Hematopoietic multipotent progenitor cell treated with erythropoietin and hydrocortisone succinate and interleukin-3 and kit ligand, for 6 days (in vitro differentiated cells): Measurements from ENCODE around the gene CFAP74.
"Not testable (repeated sequence)": the region's sequence is repeated elsewhere in the genome, so short reads cannot be mapped to it uniquely, and the experiment has no call there.

Experiments
- DNase-seq: peaks from one replicate; pipeline ENCODE4 v3.0.0-alpha.2; 2015

The CFAP74 gene

DNA sequence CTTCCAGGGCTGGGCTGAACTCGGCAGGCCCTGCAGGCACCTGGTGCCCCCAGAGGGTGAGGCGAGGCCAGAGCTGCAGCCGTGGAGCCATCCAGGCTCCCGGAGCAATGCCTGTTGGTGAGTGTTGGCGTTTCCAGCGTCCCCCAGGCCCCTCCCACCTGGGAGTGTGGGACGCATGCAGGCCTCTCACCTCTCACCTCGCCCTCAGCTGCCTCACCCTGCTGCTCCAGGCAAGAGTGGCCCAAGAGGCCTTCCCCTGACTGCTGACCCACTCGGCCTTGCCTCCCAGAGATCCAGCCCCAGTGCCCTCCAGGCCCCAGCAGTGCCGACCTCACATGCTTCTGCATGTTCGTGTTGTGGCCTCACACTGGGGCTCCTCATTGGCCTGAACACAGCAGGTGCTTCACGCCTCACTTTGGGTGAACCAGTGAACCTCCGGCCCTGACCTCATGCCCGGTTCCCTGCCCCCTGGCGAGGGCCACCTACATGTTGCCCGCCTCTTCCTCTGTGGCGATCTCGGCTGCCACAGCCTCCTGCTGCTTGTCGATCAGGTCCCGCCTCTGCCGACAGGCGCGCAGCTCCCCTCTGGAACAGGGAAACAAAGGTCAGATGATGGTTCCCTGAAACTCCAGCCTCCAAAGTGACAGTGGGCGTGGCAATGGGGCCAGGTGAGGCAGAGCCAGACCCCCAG is 17.0 kb downstream of the CFAP74 start:
- DNase-seq, result no peak

DNA sequence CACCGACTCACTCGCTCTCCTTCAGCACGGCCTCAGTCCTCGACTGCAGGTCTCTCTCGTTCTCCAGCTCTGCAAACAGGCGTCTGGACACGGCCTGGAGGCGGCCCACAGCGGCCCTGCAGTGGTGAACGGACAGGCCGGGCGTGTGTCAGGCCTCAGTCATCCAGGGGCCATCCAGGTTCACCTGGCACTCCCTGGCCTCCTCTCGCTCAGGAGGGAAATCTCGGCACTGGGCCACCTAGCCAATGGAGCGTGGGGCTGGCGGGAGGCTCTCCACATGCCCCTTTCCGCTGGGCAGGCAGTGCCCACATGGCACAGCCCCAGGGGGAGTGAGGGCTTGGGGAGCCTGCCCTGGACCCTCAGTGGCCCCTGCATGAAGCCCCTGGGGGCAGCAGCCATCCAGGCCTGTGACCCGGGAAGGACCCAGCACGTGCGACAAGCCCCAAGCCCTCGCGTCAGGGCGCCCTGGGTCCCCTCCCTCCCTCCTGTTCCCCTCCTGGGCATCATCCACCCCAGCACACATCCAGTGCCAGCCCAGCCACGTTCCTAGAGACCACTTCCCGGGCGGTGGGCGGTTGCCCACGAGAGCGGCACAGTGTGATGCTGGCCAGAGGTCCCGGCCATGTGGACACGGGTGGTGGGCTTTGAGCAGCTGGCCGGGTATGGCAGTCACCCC is 18.1 kb downstream of the CFAP74 start:
- no peak for DNase-seq

GRCh38 chr1:1984560-1985070 is 19.0 kb downstream of the CFAP74 start:
- DNase-seq, result no peak

DNA sequence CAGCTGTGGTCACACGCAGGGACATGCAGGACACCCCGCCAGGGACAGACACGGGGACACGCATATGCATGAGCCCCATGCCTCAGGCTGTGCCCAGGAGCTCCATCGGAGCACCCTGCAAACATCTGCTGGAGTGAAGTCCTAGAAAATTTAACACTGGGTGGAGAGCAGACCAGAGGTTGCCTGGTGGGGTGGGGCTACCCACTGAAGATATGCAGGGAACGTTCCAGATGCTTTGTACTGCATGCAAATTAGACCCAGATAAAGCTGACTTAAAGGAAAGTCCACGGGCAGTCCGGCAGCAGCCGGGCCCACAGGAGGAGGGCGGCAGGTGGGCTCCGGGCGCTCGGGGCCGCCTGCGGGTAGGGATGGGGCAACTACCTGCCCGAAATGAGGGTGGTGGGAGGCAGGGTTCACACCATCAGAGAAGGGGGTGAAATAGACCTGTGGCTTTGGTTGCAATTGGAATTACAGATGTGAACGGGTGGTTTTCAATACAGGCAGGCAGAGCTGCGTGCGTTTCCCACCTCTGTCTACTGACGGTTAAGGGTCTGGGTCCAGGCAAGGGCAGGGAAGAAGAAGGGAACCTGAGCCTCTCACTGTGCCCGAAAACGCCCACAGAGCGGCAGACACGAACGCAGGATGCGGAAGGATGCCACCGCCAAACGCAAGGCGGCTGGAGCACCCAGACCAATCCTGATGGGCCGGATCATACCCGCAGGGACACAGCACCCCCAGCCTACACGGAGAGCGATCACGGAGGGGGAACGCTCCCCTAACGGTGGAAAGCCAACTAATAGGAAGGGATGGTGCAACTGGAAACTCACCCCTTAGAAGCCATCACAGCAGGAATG is 21.0 kb downstream of the CFAP74 start:
- no peak for DNase-seq

GRCh38 chr1:1981631-1982327 is 21.8 kb downstream of the CFAP74 start:
- not testable (repeated sequence) for DNase-seq

- no peak for DNase-seq
These were observed 22.5 kb downstream of the CFAP74 start for GRCh38 chr1:1981142-1981500.

- no peak for DNase-seq
These were observed 23.0 kb downstream of the CFAP74 start for GRCh38 chr1:1980467-1981141.

DNA sequence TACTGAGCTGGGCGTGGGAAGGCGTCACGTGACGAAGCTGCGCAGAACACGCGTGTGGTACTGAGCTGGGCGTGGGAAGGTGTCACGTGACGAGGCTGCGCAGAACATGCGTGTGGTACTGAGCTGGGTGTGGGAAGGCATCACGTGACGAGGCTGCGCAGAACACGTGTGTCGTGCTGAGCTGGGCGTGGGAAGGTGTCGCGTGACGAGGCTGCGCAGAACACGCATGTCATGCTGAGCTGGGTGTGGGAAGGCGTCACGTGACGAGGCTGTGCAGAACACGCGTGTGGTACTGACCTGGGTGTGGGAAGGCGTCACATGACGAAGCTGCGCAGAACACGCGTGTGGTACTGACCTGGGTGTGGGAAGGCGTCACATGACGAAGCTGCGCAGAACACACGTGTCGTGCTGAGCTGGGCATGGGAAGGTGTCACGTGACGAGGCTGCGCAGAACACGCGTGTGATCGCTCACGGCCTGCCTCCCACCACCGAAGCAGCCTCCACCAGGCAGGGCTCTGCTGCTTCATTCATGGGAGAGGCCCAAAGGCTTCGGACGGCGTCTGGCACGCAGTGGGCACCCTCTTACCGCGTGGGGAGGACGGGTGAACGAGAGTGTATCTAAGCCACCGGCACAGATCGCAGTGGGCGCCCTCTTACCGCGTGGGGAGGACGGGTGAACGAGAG is 24.0 kb downstream of the CFAP74 start:
- DNase-seq, result no peak

DNA sequence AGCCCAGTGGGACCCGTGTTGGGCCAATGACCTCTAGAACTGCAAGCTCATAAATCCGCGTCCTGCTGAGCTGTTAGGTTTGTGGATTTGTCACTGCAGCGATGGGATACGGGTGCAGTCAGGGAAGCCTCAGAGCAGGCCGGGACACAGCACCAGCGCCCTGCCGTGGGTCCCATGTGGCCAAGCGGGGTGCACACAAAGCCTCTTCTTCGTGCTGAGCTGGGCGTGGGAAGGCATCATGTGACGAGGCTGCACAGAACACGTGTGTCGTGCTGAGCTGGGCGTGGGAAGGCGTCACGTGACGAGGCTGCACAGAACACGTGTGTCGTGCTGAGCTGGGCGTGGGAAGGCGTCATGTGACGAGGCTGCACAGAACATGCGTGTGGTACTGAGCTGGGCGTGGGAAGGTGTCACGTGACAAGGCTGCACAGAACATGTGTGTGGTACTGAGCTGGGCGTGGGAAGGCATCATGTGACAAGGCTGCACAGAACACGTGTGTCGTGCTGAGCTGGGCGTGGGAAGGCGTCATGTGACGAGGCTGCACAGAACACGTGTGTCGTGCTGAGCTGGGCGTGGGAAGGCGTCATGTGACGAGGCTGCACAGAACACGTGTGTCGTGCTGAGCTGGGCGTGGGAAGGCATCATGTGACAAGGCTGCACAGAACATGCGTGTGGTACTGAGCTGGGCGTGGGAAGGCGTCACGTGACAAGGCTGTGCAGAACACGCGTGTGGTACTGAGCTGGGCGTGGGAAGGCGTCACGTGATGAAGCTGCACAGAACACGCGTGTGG is 24.7 kb downstream of the CFAP74 start:
- DNase-seq, result not testable (repeated sequence)

- no peak for DNase-seq
These were observed 25.5 kb downstream of the CFAP74 start for GRCh38 chr1:1978108-1978507.

DNA sequence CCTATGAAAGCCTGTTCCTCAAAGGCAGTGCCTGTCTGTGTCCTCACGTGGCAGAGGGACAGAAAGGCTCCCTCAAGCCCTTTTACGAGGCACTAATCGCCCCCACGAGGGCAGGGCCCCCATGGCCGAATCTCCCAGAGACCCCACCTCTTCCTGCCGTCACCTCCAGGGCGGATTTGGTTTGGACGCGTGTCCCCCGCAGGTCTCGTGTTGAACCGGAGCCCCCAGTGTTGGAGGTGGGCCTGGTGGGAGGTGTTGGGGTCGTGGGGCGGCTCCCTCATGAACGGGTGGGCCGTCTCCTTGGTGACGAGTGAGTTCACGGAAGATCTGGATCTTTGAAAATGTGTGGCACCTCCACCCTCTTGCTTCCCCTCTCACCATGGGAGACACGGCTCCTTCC is 27.6 kb downstream of the CFAP74 start:
- DNase-seq, result no peak

GRCh38 chr1:1975535-1975934 is 28.1 kb downstream of the CFAP74 start:
- DNase-seq, result no peak

DNA sequence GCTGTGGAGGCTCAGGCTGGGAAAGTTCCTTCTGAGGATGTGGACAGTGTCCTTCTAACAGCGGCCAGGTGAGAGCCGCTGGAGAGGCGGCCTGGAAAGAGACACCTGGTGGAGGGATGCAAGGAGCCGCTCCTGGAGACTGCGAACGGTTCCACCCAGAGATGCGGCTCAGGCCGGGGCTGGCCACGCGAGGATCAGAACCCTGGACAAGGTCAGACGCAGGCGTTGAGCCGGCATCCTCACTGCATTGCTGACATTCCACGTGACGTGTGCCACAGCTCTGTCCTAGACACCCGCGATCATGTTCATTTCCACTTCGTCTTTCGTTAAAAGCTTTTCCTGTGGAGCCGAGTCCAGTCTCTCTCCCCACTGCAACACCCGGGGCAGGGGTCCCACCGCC is 28.8 kb downstream of the CFAP74 start:
- no peak for DNase-seq

DNA sequence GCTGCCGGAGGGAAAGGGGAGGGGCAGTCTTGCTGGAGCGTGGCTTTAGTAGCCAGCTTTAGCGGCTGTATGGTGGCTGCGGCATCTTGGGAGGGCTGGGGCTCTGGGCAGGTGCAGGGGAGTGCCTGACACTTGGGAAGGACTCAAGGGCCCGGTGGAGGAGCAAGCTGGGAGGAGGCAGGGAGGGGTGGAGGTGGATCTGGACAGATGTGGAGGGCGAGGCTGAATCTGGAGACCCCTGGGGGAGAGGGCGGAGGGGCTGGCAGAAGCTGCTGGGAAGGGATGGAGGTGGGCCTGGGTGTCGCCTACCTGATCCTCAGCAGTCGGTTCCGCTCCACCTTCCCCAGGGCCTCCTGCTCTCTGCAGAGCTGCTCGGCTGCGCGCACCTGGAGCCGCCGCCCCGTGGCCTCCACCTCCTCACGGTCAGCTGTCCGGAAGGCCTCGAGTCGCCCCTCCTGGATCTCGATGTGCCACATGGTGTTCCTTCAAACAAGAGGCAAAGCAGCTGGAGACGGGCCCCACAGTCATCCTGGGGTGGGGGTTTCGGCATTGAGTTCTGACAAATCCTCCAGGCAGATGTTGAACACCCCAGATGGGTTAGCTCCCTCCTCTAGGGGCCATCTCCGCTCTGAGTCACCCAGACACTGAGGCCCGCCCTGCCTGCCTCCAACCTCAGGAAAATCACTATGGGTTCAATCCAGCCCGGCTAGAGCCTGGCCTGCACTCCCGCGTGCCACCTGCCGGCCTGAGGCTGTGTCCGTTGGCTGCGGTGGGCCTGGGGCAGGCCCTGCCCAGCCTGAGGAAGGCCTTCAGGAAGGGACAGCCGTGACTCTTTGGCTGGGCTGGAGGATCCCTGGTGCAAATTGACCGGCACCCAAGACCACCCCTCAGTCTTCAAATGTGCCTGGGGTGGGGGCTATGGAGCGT is 29.6 kb downstream of the CFAP74 start:
- DNase-seq, result no peak

- no peak for DNase-seq
These were observed 30.4 kb downstream of the CFAP74 start for GRCh38 chr1:1972976-1973715.

DNA sequence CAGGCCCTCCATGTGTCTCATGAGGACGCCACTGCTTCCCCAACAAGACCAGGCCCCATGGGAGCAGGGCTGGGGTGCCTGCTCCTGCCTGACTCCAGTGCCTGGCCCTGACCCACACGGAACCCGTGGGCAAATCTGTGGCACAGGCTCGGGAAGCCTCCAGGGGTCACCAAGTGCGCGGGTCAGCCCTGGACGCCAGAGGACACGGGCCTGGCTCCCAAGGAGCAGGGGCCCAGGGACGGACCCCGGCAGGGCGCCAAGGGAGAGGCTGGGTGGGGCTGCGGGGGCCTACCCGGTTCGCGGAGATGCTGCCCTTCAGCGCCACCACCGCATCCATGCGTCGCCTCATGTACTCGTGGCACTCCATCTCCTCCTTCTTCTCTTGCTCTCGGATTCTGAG is 31.9 kb downstream of the CFAP74 start:
- DNase-seq, result no peak

DNA sequence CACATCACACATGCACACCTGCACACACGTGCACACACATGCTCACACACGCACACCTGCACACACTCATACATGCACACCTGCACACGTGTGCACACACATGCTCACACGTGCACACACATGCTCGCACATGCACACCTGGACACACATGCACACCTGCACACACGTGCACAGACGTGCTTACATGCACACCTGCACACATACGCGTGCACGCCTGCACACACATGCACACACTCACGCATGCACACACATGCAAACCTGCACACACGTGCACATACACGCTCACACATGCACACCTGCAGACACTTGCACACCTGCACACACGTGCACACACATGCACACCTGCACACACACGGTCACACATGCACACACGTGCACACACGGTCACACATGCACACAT is 32.6 kb downstream of the CFAP74 start:
- no peak for DNase-seq

- no peak for DNase-seq
These were observed 33.5 kb downstream of the CFAP74 start for GRCh38 chr1:1969953-1970716.
